Upper lobe of left lung (tissue), 6 donors: Measurements from ENCODE around the gene KIF14. TPM values are rescaled to one million over a fixed set of nuclear protein-coding genes. Genes with fewer than 3 reads are reported as not detected.

Source experiments
- ATAC-seq, 2 donors: fragments of 200-7000 bp; cut with Tn5 transposase; one replicate each; pipeline ENCODE4 v1.9.1; 2022; ENCODE audit warnings: mild to moderate bottlenecking in 2 of 2, moderate library complexity in 2 of 2; ENCODE audit not compliant: low FRiP score in 2 of 2
- DNase-seq, 2 donors: peaks; one replicate each; pipeline ENCODE4 v3.0.0-alpha.2; 2019 to 2020
- H3K27ac ChIP-seq, 4 donors: fragments of 200-600 bp; sonication (generic); one replicate each; pipeline ENCODE4 v1.5.1; 2016 to 2019
- H3K27me3 ChIP-seq, 4 donors: fragments of 200-600 bp; sonication (generic); one replicate each; pipeline ENCODE4 v1.5.1; 2017 to 2019
- H3K36me3 ChIP-seq, 4 donors: fragments of 200-600 bp; sonication (generic); one replicate each; pipeline ENCODE4 v1.5.1; 2016 to 2019
- H3K4me1 ChIP-seq, 4 donors: fragments of 200-600 bp; sonication (generic); one replicate each; pipeline ENCODE4 v1.5.1; 2018 to 2019
- H3K4me3 ChIP-seq, 4 donors: fragments of 200-600 bp; sonication (generic); one replicate each; pipeline ENCODE4 v1.5.1; 2017 to 2019; ENCODE audit warnings: mild to moderate bottlenecking in 2 of 4, moderate library complexity in 1 of 4
- H3K9me3 ChIP-seq, 4 donors: fragments of 200-600 bp; sonication (generic); one replicate each; pipeline ENCODE4 v1.5.1; 2018 to 2019
- EP300 ChIP-seq, 4 donors: sonication (generic); formaldehyde crosslinking; IDR thresholded peaks; one replicate each; pipeline ENCODE4 v1.5.1; 2017; ENCODE audit warnings: antibody characterized with exemption in 4 of 4, control low read depth in 2 of 4
- POLR2A ChIP-seq, 4 donors: fragments of 450-650 bp; IDR thresholded peaks; one replicate each; pipeline ENCODE4 v1.5.1; 2016 to 2017; ENCODE audit warnings: antibody characterized with exemption in 4 of 4, mild to moderate bottlenecking in 2 of 4
- POLR2AphosphoS5 ChIP-seq, 2 donors: sonication (generic); formaldehyde crosslinking; IDR thresholded peaks; one replicate each; pipeline ENCODE4 v1.5.1; 2017; ENCODE audit warnings: antibody characterized with exemption in 2 of 2
- WGBS, 2 donors: methylation state at CpG; one replicate each; pipeline ENCODE4 v1.1.5; 2017 to 2018; 5-methylcytosine and 5-hydroxymethylcytosine counted together
- total RNA-seq, 6 donors: library from RNA; depleted of rRNA in 4 of 6; stranded (reverse); fragments of >200 nt in 4 of 6; gene quantifications; one replicate each; pipeline versions ENCODE4 v1.1.0 to v1.2.1, GENCODE V29; 2016 to 2021
- TF ChIP-seq, protein P1 (sequence below), 6 experiments: fragments of 450-650 bp in 4 of 6; fragments of 200-600 bp in 2 of 6; sonication (generic) in 2 of 6; IDR thresholded peaks; one replicate each; pipeline ENCODE4 v1.5.1; 2016 to 2019; ENCODE audit warnings: antibody characterized with exemption in 6 of 6
- donor health status: DM: no; HTN: no; CAD: no; lungs with moderate emphysema.
- donor health status: DM: no; HTN: yes; CAD: no; lungs with severe emphysema.

Gene KIF14
- total RNA-seq, 6 donors from 2014 or later: 0.20 to 1.0 (median 0.70) TPM

DNA sequence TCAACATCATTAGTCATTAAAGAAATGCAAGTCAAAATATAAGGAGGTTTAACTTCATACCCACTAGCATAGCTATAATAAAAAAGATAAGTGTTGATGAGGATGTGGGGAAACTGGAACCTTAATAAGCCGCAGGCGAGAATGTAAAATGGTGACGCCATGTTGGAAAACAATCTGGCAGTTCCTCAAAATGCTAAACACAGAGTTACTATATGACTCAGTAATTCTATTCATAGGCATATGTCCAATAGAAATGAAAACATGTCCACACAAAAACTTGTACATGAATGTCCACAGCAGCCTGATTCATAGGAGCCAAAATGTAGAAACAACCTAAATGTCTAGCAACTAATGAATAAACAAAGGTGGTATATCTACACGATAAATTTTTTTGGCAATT lies 26.0 kb upstream of the KIF14 start:
- Histone ChIP-seq H3K9me3 (no peaks in the 10 kb centered on the region), H3K4me3 (no peak overlapping the region), H3K27ac (no peak overlapping the region), H3K4me1 (peaks cover 0 to 5% (median 0%) of the 10 kb centered on the region in 4 donors), H3K36me3 (peaks cover 0 to 42% (median 19%) of the 10 kb centered on the region in 4 donors), H3K27me3 (no peaks in the 10 kb centered on the region)
- ATAC-seq (peak in 1 of 2 donors; percentile 28), DNase-seq (no peak)
- TF ChIP-seq, protein P1, sequence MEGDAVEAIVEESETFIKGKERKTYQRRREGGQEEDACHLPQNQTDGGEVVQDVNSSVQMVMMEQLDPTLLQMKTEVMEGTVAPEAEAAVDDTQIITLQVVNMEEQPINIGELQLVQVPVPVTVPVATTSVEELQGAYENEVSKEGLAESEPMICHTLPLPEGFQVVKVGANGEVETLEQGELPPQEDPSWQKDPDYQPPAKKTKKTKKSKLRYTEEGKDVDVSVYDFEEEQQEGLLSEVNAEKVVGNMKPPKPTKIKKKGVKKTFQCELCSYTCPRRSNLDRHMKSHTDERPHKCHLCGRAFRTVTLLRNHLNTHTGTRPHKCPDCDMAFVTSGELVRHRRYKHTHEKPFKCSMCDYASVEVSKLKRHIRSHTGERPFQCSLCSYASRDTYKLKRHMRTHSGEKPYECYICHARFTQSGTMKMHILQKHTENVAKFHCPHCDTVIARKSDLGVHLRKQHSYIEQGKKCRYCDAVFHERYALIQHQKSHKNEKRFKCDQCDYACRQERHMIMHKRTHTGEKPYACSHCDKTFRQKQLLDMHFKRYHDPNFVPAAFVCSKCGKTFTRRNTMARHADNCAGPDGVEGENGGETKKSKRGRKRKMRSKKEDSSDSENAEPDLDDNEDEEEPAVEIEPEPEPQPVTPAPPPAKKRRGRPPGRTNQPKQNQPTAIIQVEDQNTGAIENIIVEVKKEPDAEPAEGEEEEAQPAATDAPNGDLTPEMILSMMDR (IDR thresholded peaks at IDR 0.05): no peak
- no peak for TF ChIP-seq EP300 (IDR thresholded peaks at IDR 0.05)
- TF ChIP-seq POLR2AphosphoS5 (IDR thresholded peaks at IDR 0.05): no peak
- no peak for TF ChIP-seq POLR2A (IDR thresholded peaks at IDR 0.05)
- 85 to 86% methylated on average over 4 of the region's 4 CpGs for WGBS, 2 donors

DNA sequence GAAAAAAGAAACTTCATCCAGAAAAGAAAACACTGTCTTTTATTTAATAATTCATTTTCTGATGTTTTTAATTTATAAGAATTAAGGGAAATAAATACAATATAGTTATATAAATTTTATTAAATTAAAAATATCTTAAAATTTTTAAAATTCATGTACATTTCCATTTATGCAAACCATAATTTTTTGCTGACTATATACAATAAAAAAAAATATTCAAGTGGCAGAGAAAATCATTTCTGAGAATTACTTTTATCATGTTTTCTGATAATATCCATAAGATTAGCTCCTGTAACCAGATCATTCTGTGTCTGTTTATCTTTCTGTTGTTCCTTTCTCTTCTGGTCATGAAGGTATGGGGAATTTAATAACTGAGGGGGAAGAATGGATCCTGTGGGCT lies 23.5 kb upstream of the KIF14 start:
- no peak for ATAC-seq
- Histone ChIP-seq H3K4me3 (no peak overlapping the region), H3K36me3 (peaks cover 0 to 34% (median 14%) of the 10 kb centered on the region in 4 donors), H3K9me3 (no peaks in the 10 kb centered on the region), H3K4me1 (peaks cover 0 to 5% (median 0%) of the 10 kb centered on the region in 4 donors), H3K27ac (no peak overlapping the region), H3K27me3 (no peaks in the 10 kb centered on the region)
- DNase-seq: no peak
- TF ChIP-seq POLR2AphosphoS5 (IDR thresholded peaks at IDR 0.05): no peak
- TF ChIP-seq POLR2A (IDR thresholded peaks at IDR 0.05): no peak
- TF ChIP-seq EP300 (IDR thresholded peaks at IDR 0.05): no peak
- TF ChIP-seq, protein P1 (IDR thresholded peaks at IDR 0.05): no peak

DNA sequence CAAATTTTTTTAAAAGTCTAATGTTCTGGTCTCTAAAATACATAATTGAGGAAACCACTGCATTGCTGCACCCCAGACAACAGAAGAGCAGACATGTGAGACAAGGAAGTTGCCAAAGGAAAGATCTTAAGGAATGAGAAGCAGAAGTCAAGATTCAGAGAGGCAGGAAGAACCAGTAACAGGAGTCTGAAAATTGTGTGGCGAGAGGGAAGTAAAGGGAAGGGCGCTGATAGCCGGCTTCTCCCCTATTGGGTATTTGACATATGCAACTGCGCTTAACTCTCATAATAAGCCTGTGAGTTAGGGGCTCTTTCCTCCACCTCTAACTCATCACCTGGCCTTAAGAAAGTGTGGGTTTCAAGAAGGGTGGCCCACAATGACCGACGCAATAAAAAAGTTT lies 21.9 kb upstream of the KIF14 start:
- ATAC-seq: peak in 1 of 2 donors; percentile 65

DNA sequence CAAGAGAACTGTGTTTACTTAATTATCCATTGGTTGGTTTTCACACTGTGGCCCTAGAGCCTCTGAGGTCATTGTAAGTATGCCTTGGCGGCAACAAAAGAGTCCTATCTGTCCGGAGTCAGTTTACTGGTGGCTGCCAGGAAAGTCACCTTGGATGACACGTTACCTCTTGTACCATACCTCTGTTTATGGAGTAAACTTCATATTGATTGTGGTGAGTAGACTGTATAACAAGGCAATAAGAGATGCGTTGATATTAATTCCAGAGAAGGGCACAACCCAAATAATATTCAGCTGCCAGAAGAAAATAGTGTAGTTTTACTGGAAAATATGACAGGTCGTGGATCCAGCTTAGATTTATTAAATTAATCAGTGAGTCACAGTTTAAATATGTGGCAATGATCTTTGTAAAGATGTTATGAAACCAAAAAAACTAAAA lies 20.4 kb upstream of the KIF14 start:
- Histone ChIP-seq H3K27me3 (no peaks in the 10 kb centered on the region), H3K4me3 (no peak overlapping the region), H3K36me3 (peaks cover 0 to 7% (median 2%) of the 10 kb centered on the region in 4 donors), H3K9me3 (no peaks in the 10 kb centered on the region), H3K4me1 (peaks cover 0 to 5% (median 0%) of the 10 kb centered on the region in 4 donors), H3K27ac (peak overlapping the region in 3 of 4 donors; percentile 25 to 66 (median 26))
- ATAC-seq: peak in 1 of 2 donors; percentile 42
- no peak for DNase-seq
- TF ChIP-seq EP300 (IDR thresholded peaks at IDR 0.05) (no peak), POLR2AphosphoS5 (IDR thresholded peaks at IDR 0.05) (no peak), POLR2A (IDR thresholded peaks at IDR 0.05) (no peak)
- TF ChIP-seq, protein P1 (IDR thresholded peaks at IDR 0.05): no peak
- WGBS, 2 donors: 82 to 86% methylated on average over 5 of the region's 5 CpGs

More for the DNA sequence above, 21.9 kb upstream of the KIF14 start:
- Histone ChIP-seq H3K4me1 (peaks cover 0 to 5% (median 0%) of the 10 kb centered on the region in 4 donors), H3K9me3 (no peaks in the 10 kb centered on the region), H3K36me3 (peaks cover 0 to 19% (median 4%) of the 10 kb centered on the region in 4 donors), H3K27me3 (no peaks in the 10 kb centered on the region), H3K4me3 (no peak overlapping the region), H3K27ac (peak overlapping the region; percentile 2 to 66 (median 4))
- 72 to 83% methylated on average over 6 of the region's 6 CpGs for WGBS, 2 donors
- peak in 1 of 2 donors; percentile 25 for DNase-seq
- TF ChIP-seq POLR2AphosphoS5 (IDR thresholded peaks at IDR 0.05) (no peak), EP300 (IDR thresholded peaks at IDR 0.05) (no peak), POLR2A (IDR thresholded peaks at IDR 0.05) (peak in 1 of 4 donors; percentile 24)
- TF ChIP-seq, protein P1 (IDR thresholded peaks at IDR 0.05): no peak
